Globus pallidus (tissue), 1 donor: ENCODE data around the gene TERC.
A peak's percentile ranks its signal among the peaks of the same experiment; 100 is the strongest.
"Not testable (repeated sequence)": the region's sequence is repeated elsewhere in the genome, so short reads cannot be mapped to it uniquely, and the experiment has no call there.

Source experiments
- DNase-seq: peaks from one replicate; pipeline ENCODE4 v3.0.0-alpha.2; 2015; ENCODE audit warnings: low spot score

The TERC gene

GRCh38 chr3:169771497-169772304 is 6.8 kb upstream of the TERC start:
- DNase-seq = peak; percentile 85

- peak; percentile 61 for DNase-seq
Observed at GRCh38 chr3:169769287-169770181, 4.7 kb upstream of the TERC start, which contains the start of gene ACTRT3. TSS of gene ACTRT3 (minus strand) at chr3:169769561. CDS start at chr3:169769520, 41 bp downstream.

- peak; percentile 45 for DNase-seq
Observed at GRCh38 chr3:169764312-169764881, 463 bp downstream of the TERC start.

GRCh38 chr3:169760479-169760878 is 4.4 kb downstream of the TERC start:
- no peak for DNase-seq

- DNase-seq = no peak
Observed at GRCh38 chr3:169759256-169759655, 5.6 kb downstream of the TERC start.

- DNase-seq = no peak
Observed at GRCh38 chr3:169758359-169758994, 6.4 kb downstream of the TERC start.

- DNase-seq = no peak
Observed at GRCh38 chr3:169755488-169755887, 9.4 kb downstream of the TERC start.

- no peak for DNase-seq
Observed at GRCh38 chr3:169754711-169755110, 10.1 kb downstream of the TERC start.

- DNase-seq = no peak
Observed at GRCh38 chr3:169751875-169752274, 13.0 kb downstream of the TERC start.

- DNase-seq = no peak
Observed at GRCh38 chr3:169750665-169751064, 14.2 kb downstream of the TERC start.

- DNase-seq = no peak
Observed at GRCh38 chr3:169748670-169749069, 16.2 kb downstream of the TERC start.

- no peak for DNase-seq
Observed at GRCh38 chr3:169746924-169747323, 17.9 kb downstream of the TERC start.

GRCh38 chr3:169744366-169745054 is 20.4 kb downstream of the TERC start:
- DNase-seq = no peak

GRCh38 chr3:169739067-169739466 is 25.8 kb downstream of the TERC start:
- DNase-seq = no peak

GRCh38 chr3:169731857-169732256 is 33.0 kb downstream of the TERC start:
- not testable (repeated sequence) for DNase-seq

GRCh38 chr3:169722724-169723123 is 42.1 kb downstream of the TERC start:
- no peak for DNase-seq

GRCh38 chr3:169718415-169718814 is 46.4 kb downstream of the TERC start:
- DNase-seq = not testable (repeated sequence)
